Stimulated activated CD8-positive, alpha-beta memory T cell treated with anti-CD3 and anti-CD28 coated beads, Interleukin-4, amount 100 ng/mL, for 1 hour (primary cell): ENCODE results near the gene COL15A1.

Source experiments
- DNase-seq, 2 donors: peaks; one replicate each; pipeline ENCODE4 v3.0.0-alpha.2; 2020; ENCODE audit warnings: low read depth in 2 of 2, low spot score in 1 of 2

The COL15A1 gene

GRCh38 chr9:98971168-98971914 is 27.6 kb downstream of the COL15A1 start:
- no peak for DNase-seq

GRCh38 chr9:98971915-98972223 is 28.2 kb downstream of the COL15A1 start:
- DNase-seq: no peak

GRCh38 chr9:98972716-98973115 is 29.0 kb downstream of the COL15A1 start:
- DNase-seq: no peak

GRCh38 chr9:98973171-98973570 is 29.5 kb downstream of the COL15A1 start:
- DNase-seq: no peak

- DNase-seq: no peak
Measured at GRCh38 chr9:98973576-98973975, 29.9 kb downstream of the COL15A1 start.

GRCh38 chr9:98974106-98974505 is 30.4 kb downstream of the COL15A1 start:
- no peak for DNase-seq

- DNase-seq: no peak
Measured at GRCh38 chr9:98974554-98974953, 30.8 kb downstream of the COL15A1 start.

GRCh38 chr9:98974994-98975712 is 31.4 kb downstream of the COL15A1 start:
- DNase-seq: peak; percentile 48 to 67

GRCh38 chr9:98975838-98976237 is 32.1 kb downstream of the COL15A1 start:
- no peak for DNase-seq

- DNase-seq: no peak
Measured at GRCh38 chr9:98977246-98977714, 33.6 kb downstream of the COL15A1 start.

- no peak for DNase-seq
Measured at GRCh38 chr9:98977813-98978212, 34.1 kb downstream of the COL15A1 start.

- no peak for DNase-seq
Measured at GRCh38 chr9:98978231-98978681, 34.5 kb downstream of the COL15A1 start.

- no peak for DNase-seq
Measured at GRCh38 chr9:98980291-98980690, 36.6 kb downstream of the COL15A1 start.

GRCh38 chr9:98983295-98984268 is 39.9 kb downstream of the COL15A1 start:
- DNase-seq: no peak

GRCh38 chr9:98985596-98985995 is 41.9 kb downstream of the COL15A1 start:
- DNase-seq: no peak

GRCh38 chr9:98986866-98987651 is 43.4 kb downstream of the COL15A1 start:
- no peak for DNase-seq

- DNase-seq: no peak
Measured at GRCh38 chr9:98989036-98990000, 45.6 kb downstream of the COL15A1 start.

- no peak for DNase-seq
Measured at GRCh38 chr9:98990181-98990870, 46.6 kb downstream of the COL15A1 start.
